ENCODE data around the gene MFSD12.

Gene MFSD12

DNA sequence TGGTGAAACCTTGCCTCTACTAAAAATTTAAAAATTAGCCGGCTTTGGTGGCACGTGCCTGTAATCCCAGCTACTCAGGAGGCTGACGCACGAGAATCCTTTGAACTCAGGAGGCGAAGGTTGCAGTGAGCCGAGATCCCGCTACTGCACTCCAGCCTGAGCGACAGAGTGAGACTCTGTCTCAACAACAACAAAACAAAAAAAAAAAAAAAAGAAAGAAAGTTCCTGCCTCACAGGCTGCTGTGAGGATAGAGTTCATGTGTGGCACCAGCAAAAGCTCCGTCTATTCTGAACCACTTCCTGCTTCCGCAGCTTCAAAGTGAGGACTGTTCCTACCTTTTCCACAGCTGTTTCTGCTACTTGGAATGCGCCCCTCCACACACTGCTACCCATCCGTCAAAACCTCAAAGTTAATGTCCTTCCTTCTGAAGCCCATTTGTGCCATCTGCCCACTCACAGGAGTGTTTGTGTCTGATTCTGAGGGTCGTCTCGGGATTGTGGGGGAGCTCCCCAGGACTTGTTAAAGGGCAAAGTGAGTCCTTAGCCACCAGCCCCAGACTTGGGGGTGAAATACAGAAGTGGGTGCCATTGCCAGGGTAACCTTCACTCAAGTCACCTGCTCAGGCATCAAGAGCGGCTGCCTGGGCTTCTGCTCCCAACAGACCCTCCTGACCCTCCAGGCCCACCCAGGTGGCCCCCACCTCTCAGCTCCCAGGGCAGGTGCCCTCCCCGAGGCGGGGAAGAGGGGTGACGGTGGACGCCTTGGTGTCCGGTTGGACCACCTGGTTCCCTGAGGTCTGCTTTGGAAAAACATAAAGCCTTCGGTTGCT, 2.9 kb downstream of the MFSD12 start:
- TF ChIP-seq EZH2phosphoT487 (IDR thresholded peaks at IDR 0.05; ENCODE audit: low read length) (no peak), EZH2 (optimal IDR thresholded peaks at IDR 0.05; ENCODE audit: low read depth, low read length) (no peak)
- TF ChIP-seq, protein P1, sequence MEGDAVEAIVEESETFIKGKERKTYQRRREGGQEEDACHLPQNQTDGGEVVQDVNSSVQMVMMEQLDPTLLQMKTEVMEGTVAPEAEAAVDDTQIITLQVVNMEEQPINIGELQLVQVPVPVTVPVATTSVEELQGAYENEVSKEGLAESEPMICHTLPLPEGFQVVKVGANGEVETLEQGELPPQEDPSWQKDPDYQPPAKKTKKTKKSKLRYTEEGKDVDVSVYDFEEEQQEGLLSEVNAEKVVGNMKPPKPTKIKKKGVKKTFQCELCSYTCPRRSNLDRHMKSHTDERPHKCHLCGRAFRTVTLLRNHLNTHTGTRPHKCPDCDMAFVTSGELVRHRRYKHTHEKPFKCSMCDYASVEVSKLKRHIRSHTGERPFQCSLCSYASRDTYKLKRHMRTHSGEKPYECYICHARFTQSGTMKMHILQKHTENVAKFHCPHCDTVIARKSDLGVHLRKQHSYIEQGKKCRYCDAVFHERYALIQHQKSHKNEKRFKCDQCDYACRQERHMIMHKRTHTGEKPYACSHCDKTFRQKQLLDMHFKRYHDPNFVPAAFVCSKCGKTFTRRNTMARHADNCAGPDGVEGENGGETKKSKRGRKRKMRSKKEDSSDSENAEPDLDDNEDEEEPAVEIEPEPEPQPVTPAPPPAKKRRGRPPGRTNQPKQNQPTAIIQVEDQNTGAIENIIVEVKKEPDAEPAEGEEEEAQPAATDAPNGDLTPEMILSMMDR (IDR thresholded peaks at IDR 0.05; ENCODE audit: low read length): no peak
- Histone ChIP-seq H3K9me3 (replicated peaks; ENCODE audit: insufficient read depth, low read length) (no peaks in the 10 kb centered on the region), H3K27me3 (replicated peaks; ENCODE audit: insufficient read depth, low read length) (no peaks in the 10 kb centered on the region), H4K20me1 (ENCODE audit: insufficient read depth, low read length) (no peaks in the 10 kb centered on the region), H3K27ac (ENCODE audit: low read length) (no peak overlapping the region), H3F3A (ENCODE audit: insufficient read depth, low read length) (no peaks in the 10 kb centered on the region), H3K9ac (ENCODE audit: low read length) (no peak overlapping the region), H2AFZ (ENCODE audit: low read length) (no peak overlapping the region), H3K4me1 (ENCODE audit: low read length) (peaks cover 15% of the 10 kb centered on the region; the same call in 1 of the 2 replicates), H3K4me2 (ENCODE audit: low read depth, low read length) (no peak overlapping the region), H3K9me2 (replicated peaks; ENCODE audit: insufficient read depth, low read length) (no peaks in the 10 kb centered on the region), H3K79me2 (ENCODE audit: low read length) (peaks cover 28% of the 10 kb centered on the region), H3K36me3 (replicated peaks; ENCODE audit: insufficient read depth, low read length) (no peaks in the 10 kb centered on the region), H3K4me3 (ENCODE audit: low read length) (no peak overlapping the region)
- DNase-seq: peak; percentile 2

DNA sequence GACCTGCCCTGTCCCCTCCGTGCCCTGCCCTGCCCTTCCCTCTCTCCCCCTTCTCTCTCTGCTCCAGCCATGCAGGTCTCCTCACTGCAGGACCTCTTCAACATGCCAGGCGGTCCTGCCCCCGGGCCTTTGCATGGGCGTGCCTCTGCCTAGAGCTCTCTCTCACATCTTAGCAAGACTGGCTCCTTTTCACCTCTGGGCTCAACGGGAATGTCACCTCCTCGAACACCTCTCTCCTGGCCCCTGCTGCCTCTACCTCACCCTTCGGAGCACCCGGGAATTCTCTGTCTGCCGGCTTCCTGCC, 5.6 kb downstream of the MFSD12 start:
- H4K20me1 ChIP-seq (ENCODE audit: insufficient read depth, low read length): no peaks in the 10 kb centered on the region
- peaks cover 24% of the 10 kb centered on the region for H3K79me2 ChIP-seq (ENCODE audit: low read length)
- no peak overlapping the region for H3K4me3 ChIP-seq (ENCODE audit: low read length)
- H3K36me3 ChIP-seq (replicated peaks; ENCODE audit: insufficient read depth, low read length): no peaks in the 10 kb centered on the region
- TF ChIP-seq, protein P1 (IDR thresholded peaks at IDR 0.05; ENCODE audit: low read length): no peak
- TF ChIP-seq EZH2 (optimal IDR thresholded peaks at IDR 0.05; ENCODE audit: low read depth, low read length) (no peak), EZH2phosphoT487 (IDR thresholded peaks at IDR 0.05; ENCODE audit: low read length) (no peak)
- no peak overlapping the region for H3K27ac ChIP-seq (ENCODE audit: low read length)
- no peaks in the 10 kb centered on the region for H3K9me2 ChIP-seq (replicated peaks; ENCODE audit: insufficient read depth, low read length)
- DNase-seq: peak; percentile 4
- H3K9ac ChIP-seq (ENCODE audit: low read length): no peak overlapping the region
- H3K4me2 ChIP-seq (ENCODE audit: low read depth, low read length): no peak overlapping the region
- peaks cover 15% of the 10 kb centered on the region; the same call in 1 of the 2 replicates for H3K4me1 ChIP-seq (ENCODE audit: low read length)
- no peaks in the 10 kb centered on the region for H3K27me3 ChIP-seq (replicated peaks; ENCODE audit: insufficient read depth, low read length)
- H3F3A ChIP-seq (ENCODE audit: insufficient read depth, low read length): no peaks in the 10 kb centered on the region
- no peak overlapping the region for H2AFZ ChIP-seq (ENCODE audit: low read length)
- H3K9me3 ChIP-seq (replicated peaks; ENCODE audit: insufficient read depth, low read length): no peaks in the 10 kb centered on the region

DNA sequence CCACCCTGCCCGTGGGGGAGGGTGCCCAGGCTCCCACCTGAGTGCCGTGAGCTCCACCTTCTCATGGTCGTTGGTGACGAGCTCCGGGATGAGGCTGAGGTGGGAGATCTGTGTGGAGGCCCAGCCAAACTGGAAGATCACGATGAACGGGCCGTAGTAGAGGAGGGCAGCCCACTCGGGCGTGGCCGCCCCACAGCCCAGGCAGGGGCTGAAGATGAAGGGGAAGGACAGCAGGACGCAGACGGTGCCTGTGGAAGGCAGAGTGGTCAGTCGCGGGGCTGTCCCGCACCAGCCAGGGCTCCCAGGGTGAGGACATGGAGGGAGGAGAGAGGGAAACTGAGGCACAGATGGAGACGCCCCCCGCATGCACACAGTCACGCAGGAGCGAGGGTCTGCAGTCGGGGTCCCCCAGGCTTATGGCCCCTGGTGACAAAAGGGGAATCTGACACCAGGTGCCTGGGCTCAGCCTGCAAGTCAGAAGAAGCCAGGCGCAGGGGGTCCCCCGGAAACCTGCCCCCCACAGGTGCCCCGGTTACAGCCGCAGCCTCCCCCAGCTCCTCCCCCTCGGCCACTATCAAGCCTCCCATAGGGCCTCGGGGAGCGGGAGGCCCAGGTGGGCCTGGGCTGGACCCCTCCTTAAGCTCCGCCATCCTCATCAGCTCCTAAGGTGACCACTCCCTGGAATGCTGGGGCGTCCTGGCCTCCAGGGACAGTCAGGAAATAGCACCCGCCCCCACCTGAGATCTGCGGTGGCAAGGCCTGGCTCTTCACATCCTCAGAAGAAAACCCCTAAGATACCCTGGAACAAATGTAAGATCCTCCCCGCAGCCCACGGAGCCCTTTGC, 6.2 kb downstream of the MFSD12 start:
- Histone ChIP-seq H3K36me3 (replicated peaks; ENCODE audit: insufficient read depth, low read length) (no peaks in the 10 kb centered on the region), H3K27ac (ENCODE audit: low read length) (no peak overlapping the region), H3K9me2 (replicated peaks; ENCODE audit: insufficient read depth, low read length) (no peaks in the 10 kb centered on the region), H3K4me3 (ENCODE audit: low read length) (no peak overlapping the region), H2AFZ (ENCODE audit: low read length) (no peak overlapping the region), H3K27me3 (replicated peaks; ENCODE audit: insufficient read depth, low read length) (no peaks in the 10 kb centered on the region), H3K79me2 (ENCODE audit: low read length) (peaks cover 19% of the 10 kb centered on the region), H3K9ac (ENCODE audit: low read length) (no peak overlapping the region), H3K9me3 (replicated peaks; ENCODE audit: insufficient read depth, low read length) (no peaks in the 10 kb centered on the region), H4K20me1 (ENCODE audit: insufficient read depth, low read length) (no peaks in the 10 kb centered on the region), H3K4me1 (ENCODE audit: low read length) (peaks cover 10% of the 10 kb centered on the region; the same call in 1 of the 2 replicates), H3F3A (ENCODE audit: insufficient read depth, low read length) (no peaks in the 10 kb centered on the region), H3K4me2 (ENCODE audit: low read depth, low read length) (no peak overlapping the region)
- no peak for DNase-seq
- TF ChIP-seq EZH2phosphoT487 (IDR thresholded peaks at IDR 0.05; ENCODE audit: low read length) (no peak), EZH2 (optimal IDR thresholded peaks at IDR 0.05; ENCODE audit: low read depth, low read length) (no peak)
- TF ChIP-seq, protein P1 (IDR thresholded peaks at IDR 0.05; ENCODE audit: low read length): no peak

Measured in MM.1S (cell line).